Stimulated activated CD4-positive, alpha-beta T cell treated with anti-CD3 and anti-CD28 coated beads, Interleukin-2, amount 100 ng/mL, for 48 hours (primary cell): ENCODE results near the gene GPNMB.

Experiments used
- DNase-seq, 2 donors: peaks; one replicate each; pipeline ENCODE4 v3.0.0-alpha.2; 2020

Gene GPNMB

GRCh38 chr7:23275912-23276311 is 29.3 kb downstream of the GPNMB start:
- no peak for DNase-seq

DNA sequence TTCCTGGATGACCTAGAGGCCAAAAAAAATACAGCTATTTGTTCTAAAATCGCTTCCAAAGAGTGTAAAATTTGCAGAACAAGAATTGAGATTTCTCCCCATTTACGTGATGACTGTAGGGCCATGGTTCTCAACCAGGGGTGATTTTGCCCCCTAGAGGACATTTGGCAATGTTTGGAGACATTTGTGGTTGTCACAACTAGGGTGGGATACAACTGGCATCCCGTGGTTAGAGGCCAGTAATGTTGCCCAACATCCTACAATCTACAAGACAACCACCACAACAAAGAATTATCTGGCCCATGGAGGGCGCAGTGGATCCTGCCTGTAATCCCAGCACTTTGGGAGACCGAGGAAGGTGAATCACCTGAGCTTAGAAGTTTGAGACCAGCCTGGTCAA is 29.8 kb downstream of the GPNMB start:
- no peak for DNase-seq

- no peak for DNase-seq
These were observed 30.4 kb downstream of the GPNMB start for GRCh38 chr7:23276947-23277346.

GRCh38 chr7:23277359-23277989 is 30.9 kb downstream of the GPNMB start:
- peak; percentile 27 to 40 for DNase-seq

DNA sequence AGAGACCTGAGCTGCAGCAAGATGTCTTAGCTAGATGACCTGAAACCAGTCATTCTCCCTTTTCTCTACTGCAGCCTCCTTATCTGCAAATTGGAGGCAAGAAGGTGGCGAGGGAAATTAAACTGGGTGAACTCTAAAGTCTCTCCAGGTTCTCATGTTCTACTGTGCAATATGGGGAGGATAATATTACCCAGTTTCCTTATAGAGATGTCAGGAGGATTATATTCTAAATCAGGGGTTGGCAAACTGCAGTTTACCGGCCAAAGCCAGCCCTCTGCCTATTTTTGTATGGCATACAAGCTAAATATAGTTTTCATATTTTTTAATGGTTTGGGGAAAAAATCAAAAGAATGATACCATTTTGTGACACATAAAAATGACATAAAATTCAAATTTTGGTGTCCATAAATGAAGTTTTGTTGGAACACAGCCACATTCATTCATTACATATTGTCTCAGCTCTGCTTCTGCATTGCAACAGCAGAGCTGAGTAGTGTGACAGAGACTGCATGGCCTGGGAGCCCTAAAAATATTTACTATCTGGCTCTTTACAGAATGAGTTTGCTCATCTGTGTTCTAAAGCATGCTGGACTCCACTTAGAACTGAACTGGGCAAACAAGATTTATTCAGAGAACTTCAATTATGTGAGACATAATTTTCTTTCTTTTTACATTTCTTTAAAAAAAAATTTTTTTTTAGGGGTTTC is 33.4 kb downstream of the GPNMB start:
- no peak for DNase-seq

DNA sequence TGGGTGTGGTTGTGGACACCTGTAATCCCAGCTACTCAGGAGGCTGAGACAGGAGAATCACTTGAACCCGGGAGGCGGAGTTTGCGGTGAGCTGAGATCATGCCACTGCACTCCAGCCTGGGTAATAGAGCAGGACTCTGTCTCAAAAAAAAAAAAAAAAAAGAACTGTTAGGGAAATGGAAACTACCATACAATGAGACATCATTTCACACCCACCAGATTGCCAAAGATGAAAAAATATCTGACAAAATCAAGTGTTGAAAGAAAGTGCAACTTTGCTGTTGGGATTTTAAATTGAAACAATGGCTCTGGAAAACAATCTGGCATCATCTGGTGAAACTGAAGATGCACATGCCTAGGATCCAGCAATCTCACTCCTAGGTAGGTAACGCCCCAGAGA is 36.5 kb downstream of the GPNMB start:
- no peak for DNase-seq

GRCh38 chr7:23284871-23285270 is 38.3 kb downstream of the GPNMB start:
- no peak for DNase-seq

GRCh38 chr7:23285657-23286646 is 39.4 kb downstream of the GPNMB start:
- no peak for DNase-seq

GRCh38 chr7:23287612-23288011 is 41.0 kb downstream of the GPNMB start:
- no peak for DNase-seq

GRCh38 chr7:23290993-23291392 is 44.4 kb downstream of the GPNMB start:
- DNase-seq: no peak

- no peak for DNase-seq
These were observed 45.5 kb downstream of the GPNMB start for GRCh38 chr7:23291957-23292560.

DNA sequence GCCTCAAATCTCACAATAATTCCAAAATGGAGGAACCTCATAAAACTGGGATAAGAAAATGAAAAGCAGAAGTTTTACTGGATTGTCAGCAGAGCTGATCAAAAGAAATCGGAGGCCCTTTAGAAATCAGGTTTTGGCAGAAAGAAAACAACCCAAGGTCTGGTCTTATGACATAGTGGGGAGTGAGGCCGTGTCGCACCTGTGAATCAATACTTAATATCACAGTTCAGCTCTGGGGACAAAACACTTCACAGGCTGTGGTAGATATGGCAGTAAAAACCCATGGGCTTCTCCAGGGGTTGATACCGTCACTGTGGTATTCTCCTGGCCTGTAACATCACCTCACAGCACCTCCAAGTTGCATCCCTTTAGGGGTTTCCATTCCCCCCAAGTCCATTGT is 46.0 kb downstream of the GPNMB start:
- no peak for DNase-seq

GRCh38 chr7:23293500-23294073 is 47.0 kb downstream of the GPNMB start:
- DNase-seq: no peak

DNA sequence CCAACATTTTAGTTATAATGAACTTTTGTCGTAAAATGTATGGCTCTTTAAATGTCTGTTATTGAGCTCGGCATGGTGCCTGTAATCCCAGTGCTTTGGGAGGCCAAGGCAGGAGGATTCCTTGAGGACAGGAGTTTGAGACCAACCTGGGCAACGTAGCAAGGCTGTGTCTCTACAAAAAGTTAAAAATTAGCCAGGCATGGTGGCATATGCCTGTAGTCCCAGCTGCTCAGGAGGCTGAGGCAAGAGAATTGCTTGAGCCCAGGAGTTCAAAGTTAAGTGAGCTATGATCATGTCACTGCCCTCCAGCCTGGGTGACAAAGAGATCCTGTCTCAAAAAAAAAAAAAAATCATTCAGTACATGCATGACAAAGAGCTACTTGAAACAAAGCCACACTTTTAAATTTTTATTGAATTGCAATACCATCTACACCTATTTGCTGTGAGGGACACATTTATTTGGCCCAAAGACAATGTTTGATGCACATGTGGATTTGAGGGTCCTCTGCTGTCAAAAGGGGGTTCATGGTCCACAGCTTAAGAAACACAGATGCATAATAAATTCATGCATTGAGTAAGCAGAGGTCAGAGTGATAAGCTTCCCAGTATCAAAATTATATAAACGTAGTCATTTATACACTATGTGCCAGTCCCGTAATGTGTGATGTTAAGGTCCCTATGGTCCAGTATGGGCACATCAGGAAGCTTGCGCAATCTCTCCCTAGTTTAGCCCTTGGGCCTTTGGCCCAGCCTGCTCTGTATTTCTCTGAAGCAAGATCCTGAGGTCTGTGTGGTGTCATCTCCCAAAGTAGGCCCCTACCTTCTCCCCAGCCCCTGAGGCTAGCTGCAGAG is 48.2 kb downstream of the GPNMB start:
- no peak for DNase-seq

DNA sequence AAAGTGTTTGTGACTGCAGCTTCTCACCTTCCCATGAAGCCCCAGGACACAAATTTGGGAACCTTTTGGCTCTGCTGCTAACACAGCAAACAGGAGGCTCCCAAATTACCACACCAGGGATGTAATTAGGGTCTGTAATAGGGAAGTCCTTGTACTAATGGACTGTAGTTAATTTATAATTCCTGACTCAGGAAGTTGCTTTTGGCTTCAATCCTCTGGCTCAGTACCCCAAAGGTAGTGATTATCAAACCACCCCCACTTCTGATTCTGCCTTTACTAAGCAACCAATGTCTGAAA is 48.8 kb downstream of the GPNMB start:
- no peak for DNase-seq

DNA sequence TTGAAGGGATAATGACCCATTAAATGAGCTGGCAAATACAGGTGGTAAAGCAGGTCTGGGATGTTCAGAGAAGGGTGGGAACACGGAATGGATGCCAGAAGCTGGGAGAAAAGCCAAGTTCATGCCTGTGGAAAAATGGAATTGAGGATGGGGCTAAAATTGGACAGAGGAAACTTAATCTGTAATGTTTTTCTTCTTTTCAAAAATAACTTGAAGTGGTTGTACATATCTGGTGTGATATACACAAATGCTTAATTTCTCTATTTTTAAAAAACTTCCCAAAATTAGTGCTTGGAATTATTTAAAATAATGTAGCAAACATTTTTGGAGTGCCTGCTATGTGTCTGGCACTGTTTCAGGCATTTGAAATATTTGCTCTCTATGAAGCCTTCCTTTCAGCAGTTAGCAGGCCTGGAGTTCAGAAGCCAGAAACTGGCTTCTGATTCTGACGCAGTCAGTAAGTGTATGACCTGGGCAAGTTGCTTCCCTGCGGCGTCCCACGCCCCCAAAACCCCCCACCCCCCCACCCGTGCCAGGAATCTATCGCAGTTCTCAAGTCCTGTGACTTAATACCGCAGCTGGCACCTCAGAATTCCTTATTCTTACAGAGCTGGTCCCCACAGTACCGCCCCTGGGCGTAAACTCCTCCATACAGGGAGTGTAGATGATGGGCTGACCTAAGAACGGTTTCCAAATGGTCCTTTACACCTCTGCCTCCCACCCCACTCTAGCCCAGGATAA is 51.7 kb downstream of the GPNMB start:
- no peak for DNase-seq

- DNase-seq: peak; percentile 98
These were observed 52.6 kb downstream of the GPNMB start, which contains the start of gene MALSU1 for GRCh38 chr7:23298885-23299769. Gene MALSU1, plus strand, starts transcription at chr7:23299339. Its CDS starts 14 bp downstream, at chr7:23299353.

DNA sequence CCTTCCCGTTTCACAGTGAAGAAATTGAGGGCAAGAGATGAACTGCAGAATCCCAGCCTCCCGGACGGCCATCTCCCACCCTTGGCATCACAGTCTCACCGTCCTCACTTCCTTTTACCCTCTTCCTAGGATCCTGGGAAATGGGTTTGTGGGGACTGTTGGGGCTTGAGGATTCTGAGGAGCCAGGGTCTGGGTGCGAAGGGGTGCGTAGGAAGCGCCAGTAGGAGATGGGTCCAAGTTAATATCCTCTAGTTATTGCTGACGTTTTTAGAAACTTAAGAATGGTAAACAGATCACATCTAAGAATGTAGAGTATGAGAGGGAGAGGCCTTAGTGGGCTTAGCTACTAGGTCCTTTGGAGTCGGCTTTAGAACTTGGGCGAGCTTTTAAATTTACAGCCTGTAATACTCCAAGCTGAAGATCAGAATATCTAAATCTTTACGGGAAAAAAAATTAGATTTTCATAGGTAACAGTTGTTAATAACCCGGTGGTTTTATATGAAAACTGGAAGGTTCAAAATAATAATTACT is 53.3 kb downstream of the GPNMB start:
- DNase-seq: no peak

GRCh38 chr7:23306936-23307521 is 60.5 kb downstream of the GPNMB start:
- no peak for DNase-seq
